ENCODE results near the gene TNS3. TPM values are rescaled to one million over a fixed set of nuclear protein-coding genes. Genes with fewer than 3 reads are reported as not detected.
A peak's percentile ranks its signal among the peaks of the same experiment; 100 is the strongest.
"Not testable (repeated sequence)": the region's sequence is repeated elsewhere in the genome, so short reads cannot be mapped to it uniquely, and the experiment has no call there.

TNS3 gene
- total RNA-seq, 2 donors from 2014 or later: 64.8 to 69.3 TPM

DNA sequence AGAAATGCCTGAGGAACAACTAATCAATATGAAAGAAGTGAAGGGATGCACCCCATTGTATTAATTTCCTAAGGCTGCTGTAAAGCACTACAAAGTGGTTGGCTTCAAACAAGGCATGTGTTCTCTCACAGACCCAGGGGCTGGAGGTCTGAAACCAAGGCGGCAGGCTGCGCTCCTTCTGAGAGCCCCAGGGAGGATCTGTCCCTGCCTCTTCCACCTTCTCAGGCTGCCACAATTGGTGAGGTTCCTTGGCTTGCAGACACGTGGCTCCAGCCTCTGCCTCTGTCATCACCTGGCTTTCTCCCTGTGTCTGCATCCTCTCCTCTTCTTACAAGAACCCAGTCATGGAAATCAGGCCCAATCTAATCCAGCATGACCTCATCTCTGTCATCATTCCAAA, 110.1 kb downstream of the TNS3 start:
- intact Hi-C loops (cut with DNase I): no loop called here
- DNase-seq (ENCODE audit: low spot score): peak; percentile 36

DNA sequence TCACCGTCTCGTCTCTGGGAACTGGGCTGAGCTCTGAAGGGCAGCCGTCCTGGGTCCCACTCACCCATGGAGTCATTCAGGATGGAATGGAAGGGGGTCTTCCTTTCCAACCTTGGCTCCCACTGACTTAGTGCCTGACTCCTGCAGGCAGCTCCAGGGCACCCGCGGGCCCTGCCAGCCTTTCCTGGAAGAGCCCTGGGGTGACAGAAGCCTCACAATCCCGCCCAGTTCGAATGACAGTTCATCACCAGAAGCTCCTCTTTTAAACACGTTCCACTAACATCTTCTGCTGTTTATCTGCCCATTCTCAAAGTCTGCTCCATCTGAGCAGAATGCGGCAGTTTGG, 110.6 kb downstream of the TNS3 start:
- peak; percentile 63 for DNase-seq (ENCODE audit: low spot score)
- intact Hi-C loops (cut with DNase I): no loop called here

DNA sequence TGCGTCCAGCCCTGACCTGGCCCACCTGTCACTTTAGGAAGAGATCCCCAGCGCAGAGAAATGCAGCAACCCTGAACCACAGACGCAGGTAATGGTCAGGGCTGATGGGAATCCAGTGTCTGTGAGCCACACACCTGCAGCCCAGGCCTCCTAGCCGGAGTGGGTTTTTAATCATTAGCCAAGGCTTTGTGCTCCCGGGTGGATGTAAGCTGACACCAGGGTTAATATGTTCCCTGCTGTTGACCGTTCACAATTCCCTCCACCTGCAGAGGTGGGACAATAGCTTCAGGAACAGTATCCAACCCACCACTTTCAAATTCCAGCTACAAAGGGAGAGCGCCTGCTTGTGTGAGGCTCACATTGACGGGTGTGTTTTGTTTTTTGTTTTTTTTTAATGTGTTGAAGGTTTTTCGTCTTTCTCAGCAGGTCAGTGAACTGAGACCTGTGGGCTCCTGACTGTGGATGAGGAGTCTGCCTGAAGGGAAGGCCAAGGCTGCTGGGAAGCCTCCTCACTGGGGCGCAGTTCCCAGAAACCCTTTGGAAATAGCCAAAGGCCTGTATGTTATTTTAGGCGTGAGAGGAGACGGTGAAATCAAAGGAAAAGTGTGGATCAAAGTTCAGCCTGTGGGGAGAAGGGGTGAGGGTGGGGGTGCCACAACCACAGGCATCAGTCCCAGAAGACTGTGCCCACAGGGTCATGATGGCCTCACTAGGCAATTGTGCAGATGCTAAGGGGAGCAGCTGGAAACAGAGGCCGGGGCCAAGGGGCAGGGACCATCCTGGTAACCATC, 111.1 kb downstream of the TNS3 start:
- intact Hi-C loops (cut with DNase I): no loop called here
- peak; percentile 38 for DNase-seq (ENCODE audit: low spot score)

DNA sequence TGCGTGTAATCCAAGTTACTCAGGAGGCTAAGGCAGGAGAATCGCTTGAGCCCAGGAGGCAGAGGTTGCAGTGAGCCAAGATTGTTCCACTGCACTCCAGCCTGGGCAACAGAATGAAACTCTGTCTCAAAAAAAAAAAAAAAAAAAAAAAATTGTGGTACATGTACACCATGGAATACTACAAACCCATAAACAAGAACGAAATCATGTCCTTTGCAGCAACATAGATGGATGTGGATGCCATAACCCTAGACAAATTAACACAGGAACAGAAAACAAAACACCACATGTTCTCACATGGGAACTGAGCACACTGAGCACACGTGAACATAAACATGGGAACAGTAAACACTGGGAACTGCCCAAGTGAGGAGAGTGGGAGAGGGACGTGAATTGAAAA, 112.1 kb downstream of the TNS3 start:
- intact Hi-C loops (cut with DNase I); DNase-seq (ENCODE audit: low spot score): not testable (repeated sequence)

DNA sequence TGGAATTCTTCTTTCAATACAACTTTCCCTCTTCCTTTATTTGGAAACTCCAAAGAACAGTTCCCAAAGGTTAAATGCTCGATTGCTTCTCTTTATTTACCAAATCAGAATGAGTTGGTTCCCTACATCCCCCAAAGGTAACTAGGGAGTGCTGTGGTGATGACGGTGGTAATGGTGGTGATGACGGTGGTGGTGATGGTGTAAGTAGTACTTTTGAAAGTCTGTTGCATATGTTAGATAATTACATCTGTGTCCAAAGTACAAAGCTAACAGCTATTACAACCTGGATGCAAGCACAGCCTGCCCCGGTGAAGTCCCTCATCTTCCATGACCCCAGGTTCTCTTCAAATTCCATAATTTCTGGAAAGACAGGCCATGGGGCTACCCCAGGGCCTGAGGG, 115.1 kb downstream of the TNS3 start:
- intact Hi-C loops (cut with DNase I): no loop called here
- peak; percentile 30 for DNase-seq (ENCODE audit: low spot score)

DNA sequence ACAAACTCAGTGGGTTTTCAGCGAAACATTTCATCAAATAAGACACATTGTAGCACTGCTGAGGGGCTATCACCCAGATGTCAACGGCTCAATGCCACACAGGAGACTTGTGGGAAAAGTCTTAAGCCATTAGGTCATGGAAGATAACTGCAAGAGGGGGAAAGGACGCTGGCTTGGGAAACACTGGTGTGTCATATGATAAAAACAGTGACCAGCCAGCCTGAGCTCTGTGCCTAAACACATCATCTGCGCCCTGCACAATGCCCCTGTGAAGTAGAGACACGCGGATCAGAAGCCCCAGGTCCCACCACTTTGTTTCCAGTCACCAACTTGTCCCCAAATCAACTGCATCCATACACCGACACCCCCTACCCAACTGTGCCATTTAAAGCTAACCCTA, 116.7 kb downstream of the TNS3 start:
- intact Hi-C loops (cut with DNase I): no loop called here
- peak; percentile 59 for DNase-seq (ENCODE audit: low spot score)

DNA sequence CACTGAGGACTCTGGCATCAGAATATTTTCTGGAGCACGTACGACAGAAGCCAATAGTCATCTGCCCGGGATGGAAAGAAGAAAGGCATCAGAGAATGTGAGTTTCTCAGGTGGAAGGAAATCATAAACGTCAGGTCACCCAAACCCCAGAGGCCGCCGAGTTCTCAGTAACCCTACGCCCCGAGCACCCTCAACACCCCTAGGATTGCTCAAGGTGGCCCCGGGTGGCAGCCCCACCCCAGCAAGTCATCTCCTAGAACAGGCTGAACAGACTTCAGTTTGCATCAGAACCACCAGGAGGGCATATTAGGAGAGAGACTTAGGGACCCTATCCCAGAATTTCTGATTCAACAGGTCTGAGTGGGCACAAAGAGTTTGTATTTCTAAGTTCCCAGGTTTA, 117.6 kb downstream of the TNS3 start:
- intact Hi-C loops (cut with DNase I): no loop called here
- peak; percentile 64 for DNase-seq (ENCODE audit: low spot score)

DNA sequence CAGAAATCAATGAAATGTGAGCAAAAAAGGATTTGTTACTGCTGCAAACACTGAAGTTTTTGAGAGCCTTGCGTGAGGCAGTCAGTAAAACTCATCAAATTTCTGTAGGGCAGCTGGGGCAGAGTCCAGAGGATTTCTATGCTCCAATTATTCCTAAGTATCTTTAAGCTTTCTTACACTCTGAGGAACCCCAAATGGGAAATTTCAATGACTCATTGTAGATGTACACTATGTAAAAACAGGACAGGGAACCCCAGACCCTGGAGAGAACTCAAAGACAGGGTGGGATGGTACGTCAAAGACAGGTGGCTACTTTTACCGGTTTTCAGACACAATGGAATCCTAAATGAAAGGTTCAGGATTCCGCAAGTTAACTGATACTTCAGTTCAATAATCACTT, 120.2 kb downstream of the TNS3 start:
- intact Hi-C loops (cut with DNase I): no loop called here
- DNase-seq (ENCODE audit: low spot score): no peak

DNA sequence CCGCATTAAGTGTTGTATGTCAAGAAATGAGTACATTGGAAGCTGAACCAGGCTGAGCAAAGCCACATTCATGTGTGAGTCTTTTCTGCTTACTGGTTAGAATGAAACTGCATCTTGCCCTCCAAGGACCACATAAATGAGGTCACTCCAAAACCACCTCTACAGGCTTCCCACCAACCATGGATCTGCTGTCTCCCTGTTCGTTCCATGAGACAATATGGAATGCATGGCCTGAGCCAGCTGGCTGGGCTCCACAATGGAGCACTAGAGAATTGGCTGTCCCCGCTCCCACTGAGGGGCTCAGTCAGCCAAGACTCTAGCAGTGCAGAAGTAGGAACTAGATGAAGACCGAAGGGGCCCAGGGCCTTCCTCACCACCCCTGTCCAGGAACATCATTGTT, 120.8 kb downstream of the TNS3 start:
- intact Hi-C loops (cut with DNase I): no loop called here
- DNase-seq (ENCODE audit: low spot score): peak; percentile 82

DNA sequence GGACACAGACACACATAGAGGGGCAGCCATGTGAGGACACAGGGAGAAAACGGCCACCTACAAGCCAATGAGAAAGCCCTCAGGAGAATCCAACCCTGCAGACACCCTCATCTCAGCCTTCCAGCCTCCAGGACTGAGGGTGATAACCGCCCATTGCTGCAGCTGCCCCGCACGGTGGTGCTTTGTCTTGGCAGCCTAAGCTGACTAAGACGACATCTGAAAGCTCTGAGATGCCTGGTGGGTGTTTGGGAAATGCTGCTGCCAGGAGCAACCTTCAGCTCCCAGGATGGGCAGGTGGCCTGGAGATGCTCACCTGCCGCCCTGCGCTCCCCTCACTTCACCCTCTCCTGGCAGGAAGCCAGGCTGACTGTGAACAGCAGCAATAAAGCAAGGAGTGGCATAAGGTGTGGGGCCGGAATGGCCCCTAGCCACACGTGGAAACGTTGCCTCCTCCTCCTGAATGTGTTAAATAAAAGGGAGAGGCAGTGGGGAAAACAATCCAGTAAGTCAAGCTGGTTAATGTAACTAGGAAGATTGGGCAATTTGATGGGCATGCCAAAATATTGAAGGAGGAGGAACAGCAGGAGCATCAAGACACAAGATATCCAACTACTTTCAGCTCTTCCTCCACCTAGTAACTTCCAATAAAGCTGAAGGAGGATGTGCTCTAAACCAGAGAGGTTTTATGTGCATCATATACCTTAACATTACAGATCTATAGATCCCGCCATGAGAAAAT, 121.5 kb downstream of the TNS3 start:
- DNase-seq (ENCODE audit: low spot score): peak; percentile 50
- intact Hi-C loops (cut with DNase I): no loop called here

DNA sequence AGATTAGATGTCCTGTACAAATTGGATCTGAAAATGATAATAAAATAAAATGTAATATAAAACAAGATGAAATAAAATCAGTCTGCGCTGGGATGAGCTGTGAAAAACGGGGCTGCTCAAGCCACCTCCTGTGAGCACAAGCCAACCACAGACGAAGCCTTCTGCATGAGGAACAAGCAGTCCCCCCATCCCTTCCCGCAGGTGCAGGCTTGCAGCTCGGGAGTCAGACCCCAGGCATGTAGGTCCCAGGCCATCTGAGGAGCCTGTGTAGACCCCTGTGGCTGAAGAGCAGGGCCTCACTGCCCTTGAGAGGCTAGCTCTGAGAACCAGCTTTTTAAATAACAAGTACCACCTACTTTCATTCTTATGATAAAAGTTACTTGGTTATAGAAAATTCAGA, 123.4 kb downstream of the TNS3 start:
- DNase-seq (ENCODE audit: low spot score): peak; percentile 58
- intact Hi-C loops (cut with DNase I): loop anchor here in 1 of 2 donors (10.0 kb wide), 1 partner anchor 116 kb away; no protein-coding TSS in a partner anchor

DNA sequence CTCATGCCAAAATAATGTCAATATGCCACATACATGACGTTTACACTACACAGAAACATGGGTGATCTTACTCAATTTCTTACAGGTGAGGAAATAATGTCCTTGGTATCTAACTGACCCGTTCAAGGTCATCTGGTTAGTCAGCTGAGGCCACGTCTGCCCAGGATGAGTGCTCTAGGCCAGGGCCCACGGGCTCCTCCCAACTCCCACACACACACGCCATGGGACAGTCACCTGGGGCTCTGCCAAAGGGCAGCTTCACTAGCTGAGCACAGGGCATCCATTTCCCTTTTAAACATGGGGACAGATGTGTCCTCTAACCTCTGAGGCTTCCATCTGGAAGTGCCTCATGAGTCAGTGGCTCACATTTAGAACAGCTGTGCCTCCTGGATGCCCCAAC, 123.9 kb downstream of the TNS3 start:
- peak; percentile 94 for DNase-seq (ENCODE audit: low spot score)
- intact Hi-C loops (cut with DNase I): loop anchor here in 1 of 2 donors (10.0 kb wide), 1 partner anchor 117 kb away; no protein-coding TSS in a partner anchor

DNA sequence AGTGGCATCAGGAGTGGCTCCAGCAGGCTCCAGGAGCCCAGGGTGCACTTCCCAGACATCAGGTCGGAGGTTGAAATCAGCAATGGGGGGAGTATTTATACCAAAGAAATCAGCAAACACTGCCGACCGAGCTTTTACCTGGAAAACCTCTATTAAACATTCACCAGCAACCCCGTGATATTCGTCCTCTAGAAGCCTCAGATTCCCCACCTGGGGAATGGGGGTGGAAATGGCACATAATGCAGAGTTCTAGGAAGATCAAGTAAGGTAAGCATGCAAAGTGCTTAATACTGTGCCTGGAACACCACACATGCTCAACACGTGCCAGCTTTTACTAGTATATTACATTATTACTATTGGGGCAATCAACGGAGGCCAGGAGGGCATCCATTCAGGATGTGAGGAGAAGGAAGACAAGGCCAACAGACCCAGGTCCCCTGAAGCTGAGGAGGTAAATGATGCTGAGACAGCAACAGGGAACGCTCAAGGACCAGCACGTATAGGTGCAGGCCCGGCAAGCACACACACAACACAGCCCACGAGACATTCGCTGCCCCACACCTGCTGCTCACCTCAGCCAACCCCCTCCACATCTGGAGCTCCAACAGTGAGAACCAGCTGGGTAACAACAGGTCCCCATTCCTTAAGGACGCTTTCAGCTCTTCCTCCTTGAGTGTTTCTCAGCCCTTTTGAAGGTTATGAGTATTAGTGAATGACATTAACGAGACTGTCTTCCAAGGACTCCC, 125.5 kb downstream of the TNS3 start:
- intact Hi-C loops (cut with DNase I): loop anchor here in 1 of 2 donors (10.0 kb wide), 1 partner anchor 118 kb away; no protein-coding TSS in a partner anchor
- DNase-seq (ENCODE audit: low spot score): no peak

DNA sequence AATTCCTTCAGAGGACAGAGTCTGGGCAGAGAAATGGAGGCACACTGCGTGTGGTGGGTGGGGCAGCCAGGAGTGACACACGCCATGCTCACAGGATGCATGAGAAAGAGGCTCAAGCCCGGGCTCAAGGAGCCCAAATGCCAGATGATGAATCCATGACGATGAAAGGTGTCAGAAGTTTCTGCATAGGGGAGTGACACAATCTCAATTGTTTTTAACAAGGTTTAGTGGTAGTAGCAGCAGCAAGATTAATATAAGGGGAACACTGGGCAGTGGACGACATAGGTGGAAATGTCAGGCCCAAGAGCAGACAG, 126.1 kb downstream of the TNS3 start:
- intact Hi-C loops (cut with DNase I): loop anchor here in 1 of 2 donors (10.0 kb wide), 1 partner anchor 119 kb away; no protein-coding TSS in a partner anchor
- no peak for DNase-seq (ENCODE audit: low spot score)

DNA sequence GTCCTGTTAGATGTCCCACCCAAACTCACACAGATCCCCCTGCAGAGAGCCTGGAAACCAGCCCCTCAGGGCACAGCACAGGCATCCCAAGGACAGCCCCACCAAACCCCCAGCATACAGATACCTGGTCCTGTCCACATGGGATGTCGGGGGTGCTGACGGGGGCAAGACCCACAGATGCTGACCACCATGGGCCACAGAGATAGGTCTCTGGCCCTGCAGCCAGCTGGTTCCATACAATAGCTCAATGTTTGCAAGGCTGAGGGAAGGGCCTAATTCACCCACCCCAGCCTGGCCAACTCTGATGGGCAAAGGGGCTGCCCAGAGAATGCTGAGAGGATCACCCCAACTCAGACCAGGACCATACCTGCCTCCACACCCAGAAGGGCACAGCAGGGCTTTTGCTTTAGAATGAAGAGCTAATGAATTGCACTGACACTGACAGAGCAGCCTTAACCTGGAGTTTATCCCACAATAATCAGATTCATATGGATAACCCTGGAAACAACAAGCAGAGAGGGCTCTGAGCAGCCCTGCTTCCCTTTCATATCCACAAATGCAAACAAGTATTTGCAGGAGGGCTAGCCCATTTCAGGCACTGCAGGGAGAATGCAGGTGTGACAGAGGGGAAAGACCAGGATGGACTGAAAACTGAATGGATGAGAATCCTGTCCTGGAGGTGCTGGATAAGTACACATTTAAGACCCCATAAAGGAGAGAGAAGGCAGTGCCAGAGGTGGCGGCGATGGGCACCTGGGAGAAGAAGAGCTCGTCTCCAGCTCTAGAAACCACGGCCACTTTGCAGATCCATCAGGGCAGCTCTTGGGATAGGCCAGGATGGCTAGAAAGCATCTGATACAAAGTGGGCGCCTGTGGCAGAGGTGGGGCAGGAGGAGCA, 126.7 kb downstream of the TNS3 start:
- intact Hi-C loops (cut with DNase I): loop anchor here in 1 of 2 donors (10.0 kb wide), 1 partner anchor 120 kb away; no protein-coding TSS in a partner anchor
- no peak for DNase-seq (ENCODE audit: low spot score)

DNA sequence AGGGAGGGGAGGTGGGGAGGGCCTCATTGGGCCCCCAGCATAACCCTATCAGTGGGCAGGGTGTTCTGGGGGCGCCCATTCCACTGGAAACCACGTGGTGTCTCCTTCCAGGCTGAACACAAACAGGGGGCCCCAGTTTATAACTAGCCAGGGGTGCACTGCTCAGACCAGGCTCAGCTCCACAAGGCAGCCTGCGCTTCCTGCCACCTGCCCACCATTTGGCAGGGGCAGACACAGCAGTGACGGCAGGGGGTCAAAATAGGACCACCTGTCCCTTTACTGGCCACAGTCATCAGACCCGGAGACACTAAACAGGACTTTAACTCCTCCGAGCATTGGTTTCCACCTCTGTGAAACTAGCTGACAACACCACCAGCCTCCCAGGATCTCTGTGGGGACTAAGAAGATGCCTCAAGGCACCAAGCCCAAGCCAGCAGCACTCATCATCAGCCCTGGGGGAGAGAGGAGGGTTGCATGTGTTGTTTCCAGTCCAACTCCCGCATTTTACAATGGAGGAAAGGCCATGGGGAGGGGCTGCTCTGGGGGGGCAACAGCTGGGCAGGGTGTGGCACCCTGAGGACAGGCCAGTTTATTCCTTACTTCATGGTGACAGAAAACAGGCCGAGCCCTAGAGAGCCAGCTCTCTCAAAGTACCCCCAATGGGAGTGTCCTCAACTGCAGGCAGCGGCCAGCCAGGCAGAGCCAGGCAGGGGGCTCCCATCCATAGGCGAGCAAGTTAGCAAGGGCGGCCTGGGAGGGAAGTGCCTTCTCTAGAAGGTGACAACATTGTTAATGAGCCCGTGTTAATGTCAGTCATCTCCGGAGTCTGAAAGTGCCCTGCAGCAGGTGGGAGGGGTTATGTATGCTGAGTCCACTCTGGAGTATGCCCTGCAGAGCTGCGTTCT, 127.6 kb downstream of the TNS3 start:
- DNase-seq (ENCODE audit: low spot score): peak; percentile 65
- intact Hi-C loops (cut with DNase I): loop anchor here in 1 of 2 donors (10.0 kb wide), 1 partner anchor 120 kb away; no protein-coding TSS in a partner anchor

DNA sequence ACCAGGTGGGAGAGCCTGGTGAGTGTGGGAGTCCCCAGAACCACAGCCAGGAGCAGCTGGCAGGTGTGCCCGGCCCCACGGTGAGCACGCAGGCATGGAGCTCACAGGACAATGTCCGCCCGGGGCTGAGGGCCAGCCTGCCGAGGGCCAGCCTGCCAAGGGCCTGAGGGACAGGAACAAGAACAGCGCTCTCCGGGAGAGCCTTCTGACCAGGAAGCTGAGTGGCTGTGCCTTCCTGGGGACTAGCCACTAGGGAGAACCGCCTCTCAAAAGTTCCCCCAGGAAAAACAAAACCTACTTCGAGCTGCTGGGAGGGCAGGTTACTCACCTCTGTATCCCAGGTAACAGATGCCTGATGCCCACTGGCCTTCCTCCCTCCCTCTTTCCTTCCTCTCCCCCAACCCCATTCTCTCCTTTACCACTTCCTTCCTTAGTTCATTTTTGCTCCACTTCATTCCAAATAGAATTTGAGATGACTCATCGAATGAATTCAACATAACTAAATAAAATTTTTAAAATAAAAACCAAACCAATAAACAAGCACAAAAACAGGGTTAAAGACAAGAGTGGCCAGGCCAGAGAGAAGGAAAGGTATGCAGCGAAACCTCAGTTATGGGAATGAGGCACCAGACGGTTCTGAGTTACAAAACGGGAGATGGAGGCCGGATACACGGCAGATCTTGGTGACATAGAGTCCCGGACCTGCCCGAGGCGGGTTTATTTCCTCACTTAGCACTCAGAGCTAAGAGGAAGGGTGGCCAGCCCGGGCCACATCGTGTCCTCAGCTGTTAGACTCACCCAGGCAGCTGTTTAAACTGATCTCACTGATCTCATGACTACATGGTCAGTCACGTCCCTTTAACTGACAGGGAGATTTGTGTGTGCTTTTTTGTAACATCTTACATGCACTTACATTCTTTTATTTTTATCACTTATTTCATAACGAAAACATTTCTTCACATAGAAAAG, 128.5 kb downstream of the TNS3 start:
- DNase-seq (ENCODE audit: low spot score): peak; percentile 92
- intact Hi-C loops (cut with DNase I): loop anchor here in 1 of 2 donors (10.0 kb wide), 1 partner anchor 121 kb away; no protein-coding TSS in a partner anchor
